HG03575 (cell line): Measurements from ENCODE around the gene AP1B1.

Source experiments
- ATAC-seq: cut with Tn5 transposase; IDR thresholded peaks from one replicate; pipeline ENCODE4 v1.9.1; 2021; ENCODE audit not compliant: unreplicated experiment, insufficient number of reproducible peaks, low FRiP score; ENCODE audit errors: extremely low read depth

AP1B1 gene

DNA sequence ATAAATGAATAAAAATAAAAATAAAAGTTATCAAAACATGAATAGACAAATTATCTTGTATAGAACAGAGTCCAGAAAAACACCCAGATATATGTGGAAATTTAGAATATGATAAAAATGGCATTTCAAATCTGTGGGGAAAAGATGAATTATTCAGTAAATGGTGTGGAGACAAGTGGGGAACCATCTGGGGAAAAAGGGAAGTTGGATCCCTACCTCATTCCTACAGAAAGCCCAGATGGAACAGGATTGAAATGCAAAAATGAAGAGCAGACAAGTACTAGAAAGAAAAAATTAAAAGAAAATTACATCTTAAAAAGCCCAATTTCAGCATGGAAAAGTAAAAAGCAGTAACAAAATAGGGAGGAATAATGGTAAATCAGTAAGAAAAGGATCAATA, 64.7 kb downstream of the AP1B1 start:
- ATAC-seq = no peak

DNA sequence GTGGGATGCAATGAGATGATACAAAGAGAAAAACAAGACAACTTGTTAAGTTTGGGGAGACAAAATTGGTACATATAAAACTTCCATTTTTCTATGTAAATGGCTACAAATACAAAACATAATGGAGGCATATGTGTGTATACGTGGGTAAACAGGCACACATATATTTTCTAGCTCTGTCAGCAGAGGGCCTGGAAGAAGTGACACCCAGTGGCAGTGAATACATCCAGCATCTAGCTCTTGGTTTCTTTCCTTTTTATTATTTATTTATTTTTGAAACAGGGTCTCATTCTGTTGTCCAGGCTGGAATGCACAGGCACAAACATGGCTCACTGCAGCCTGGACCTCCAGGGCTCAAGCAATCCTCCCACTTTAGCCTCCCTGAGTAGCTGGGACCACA, 67.8 kb downstream of the AP1B1 start:
- ATAC-seq = no peak

DNA sequence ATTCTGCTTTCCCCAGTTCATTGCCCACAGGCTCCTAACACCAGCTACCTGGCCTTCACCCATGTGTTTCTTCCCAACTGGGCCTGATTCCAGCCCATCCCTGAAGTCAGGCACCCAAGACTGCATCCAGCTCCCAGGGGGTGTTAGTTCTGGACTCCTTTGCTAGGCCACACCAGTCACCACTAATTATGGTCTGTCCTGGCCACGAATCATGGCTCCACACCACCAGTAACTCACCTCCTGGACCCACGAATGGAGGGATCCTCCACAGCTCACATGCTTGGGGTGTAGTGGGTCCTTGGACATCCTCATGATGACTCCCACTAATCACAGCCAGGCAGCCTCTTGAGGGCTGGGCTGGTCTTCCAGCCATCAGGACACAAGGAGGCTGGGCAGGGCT, 69.3 kb downstream of the AP1B1 start:
- ATAC-seq = no peak

DNA sequence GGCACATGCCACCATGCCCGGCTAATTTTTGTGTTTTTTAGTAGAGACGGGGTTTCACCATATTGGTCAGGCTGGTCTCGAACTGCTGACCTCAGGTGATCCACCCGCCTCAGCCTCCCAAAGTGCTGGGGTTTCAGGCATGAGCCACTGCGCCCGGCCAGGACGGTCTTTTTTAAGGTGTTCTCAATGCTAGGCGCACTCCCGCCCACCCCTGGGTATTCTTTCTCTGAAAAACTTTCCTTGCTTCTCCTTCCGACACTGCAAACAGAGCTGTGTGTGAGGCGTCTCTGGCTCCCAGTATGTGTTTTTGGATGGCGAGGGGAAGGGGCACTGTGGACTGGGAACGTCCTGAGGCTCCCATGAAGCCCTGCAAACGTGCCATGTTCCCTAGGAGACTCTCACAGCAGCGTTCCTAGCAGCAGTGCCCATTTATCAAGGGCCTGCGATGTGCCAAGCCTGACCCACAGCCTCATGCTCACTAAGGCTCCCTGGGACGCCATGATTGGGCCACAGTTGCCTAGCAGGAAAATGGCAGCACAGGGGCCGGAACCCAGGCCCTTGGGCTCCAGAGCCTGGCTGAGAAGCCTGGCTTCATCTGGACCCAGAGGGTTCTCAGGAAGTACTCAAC, 70.4 kb downstream of the AP1B1 start:
- no peak for ATAC-seq

GRCh38 chr22:29316141-29316828, 72.1 kb downstream of the AP1B1 start:
- no peak for ATAC-seq

GRCh38 chr22:29315286-29316140, 72.9 kb downstream of the AP1B1 start, which contains the start of gene RASL10A:
Gene RASL10A (minus strand): TSS chr22:29315697. CDS start chr22:29315246, 451 bp downstream.
- ATAC-seq = no peak

DNA sequence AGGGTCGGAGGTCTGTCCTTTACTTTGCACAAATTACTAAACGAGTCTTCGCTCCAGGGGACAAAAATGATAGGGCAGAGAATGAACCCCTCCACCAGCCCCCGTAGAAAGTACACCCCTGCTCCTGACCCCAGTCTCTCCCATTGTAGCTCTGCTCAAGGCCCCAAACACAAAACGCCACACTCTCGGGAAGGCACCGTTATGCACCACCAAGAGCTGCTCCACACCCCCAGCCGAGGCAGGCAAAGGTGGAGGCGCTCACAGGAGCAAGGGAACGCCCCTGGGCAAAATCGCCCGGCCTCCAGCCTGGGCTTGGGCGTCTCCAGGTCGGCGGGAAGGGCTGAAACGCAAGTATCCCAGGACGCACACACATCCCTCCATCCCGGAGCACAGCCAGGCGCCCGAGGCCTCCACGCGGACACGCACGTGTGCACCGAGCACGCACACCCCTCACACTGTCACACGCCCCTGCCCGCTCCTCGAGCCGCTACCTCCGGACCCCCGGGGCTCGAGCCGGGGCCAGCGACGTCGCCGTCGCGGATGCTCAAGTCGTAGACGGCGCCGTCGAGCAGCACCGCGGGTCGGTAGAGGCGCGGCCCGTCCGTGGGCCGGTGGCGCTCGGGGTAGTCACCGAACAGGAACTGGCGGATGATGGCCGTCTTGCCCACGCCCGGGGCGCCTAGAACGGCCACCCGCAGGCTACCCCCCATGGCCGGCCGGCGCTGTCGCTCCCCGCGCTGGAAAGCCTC, 73.7 kb downstream of the AP1B1 start:
- ATAC-seq = no peak

DNA sequence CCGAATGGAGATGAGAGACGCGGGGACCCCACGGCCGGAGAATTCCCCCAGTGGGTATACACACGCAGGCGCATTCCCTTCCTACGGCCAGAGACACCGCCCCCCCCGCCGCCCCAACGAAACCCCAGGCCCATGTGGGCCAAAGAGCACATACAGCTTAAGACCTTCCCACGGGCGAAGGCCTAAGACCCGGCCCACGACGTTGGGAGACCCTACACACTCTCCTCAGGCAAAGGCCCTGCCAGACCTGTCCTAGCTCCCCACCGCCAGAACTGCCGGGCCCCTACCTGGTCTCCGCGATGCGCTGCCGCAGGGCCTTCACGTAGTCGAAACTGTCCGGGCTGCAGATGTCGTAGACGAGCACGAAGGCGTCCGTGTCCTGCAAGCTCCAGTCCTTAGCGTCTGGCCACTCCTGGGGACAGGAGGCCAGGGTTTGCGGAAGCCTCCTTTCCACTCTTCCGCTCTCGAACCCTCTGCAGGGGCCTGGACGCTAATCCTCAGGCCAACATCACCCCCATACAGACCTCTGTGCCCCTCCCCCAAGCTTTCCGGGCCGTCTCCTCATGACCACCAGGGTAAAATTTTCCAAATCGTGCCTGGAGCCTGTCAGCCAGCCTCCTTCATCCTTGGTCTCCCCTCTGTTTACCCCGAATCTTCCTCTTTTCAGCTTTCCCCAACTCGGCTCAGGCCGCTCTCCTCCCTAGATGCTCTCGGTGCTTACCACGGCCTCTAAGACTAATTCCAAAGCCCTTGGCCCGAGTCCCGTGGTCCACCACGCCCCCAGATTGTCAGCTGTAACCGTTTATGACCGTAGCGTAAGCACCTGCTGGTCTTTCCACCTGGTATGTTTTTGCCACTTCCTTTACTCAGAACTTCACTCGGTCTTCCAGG, 74.5 kb downstream of the AP1B1 start:
- ATAC-seq = no peak

DNA sequence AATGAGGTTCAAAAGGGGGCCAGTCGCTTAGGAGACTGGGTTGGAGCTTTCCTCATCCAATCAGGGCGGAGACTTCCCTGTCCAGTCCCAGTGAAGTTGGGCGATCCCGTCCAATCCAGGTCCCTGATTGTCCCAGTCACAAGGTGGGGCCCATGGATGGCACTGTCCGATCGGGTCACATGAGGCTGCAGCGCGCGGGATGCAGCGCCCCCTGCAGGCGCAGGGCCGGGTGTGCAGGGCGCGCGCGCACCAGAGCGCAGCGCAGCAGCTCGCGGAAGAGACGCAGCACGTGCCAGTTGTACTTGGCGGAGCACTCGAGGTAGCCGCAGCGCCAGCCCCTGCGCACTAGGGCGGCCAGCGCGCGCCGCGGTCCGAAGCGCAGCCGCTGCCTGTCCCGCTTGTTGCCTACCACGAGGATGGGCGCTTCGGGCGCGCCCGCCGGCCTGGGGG, 75.2 kb downstream of the AP1B1 start:
- ATAC-seq = no peak

- no peak for ATAC-seq
Measured at GRCh38 chr22:29312218-29313125, 75.9 kb downstream of the AP1B1 start.

DNA sequence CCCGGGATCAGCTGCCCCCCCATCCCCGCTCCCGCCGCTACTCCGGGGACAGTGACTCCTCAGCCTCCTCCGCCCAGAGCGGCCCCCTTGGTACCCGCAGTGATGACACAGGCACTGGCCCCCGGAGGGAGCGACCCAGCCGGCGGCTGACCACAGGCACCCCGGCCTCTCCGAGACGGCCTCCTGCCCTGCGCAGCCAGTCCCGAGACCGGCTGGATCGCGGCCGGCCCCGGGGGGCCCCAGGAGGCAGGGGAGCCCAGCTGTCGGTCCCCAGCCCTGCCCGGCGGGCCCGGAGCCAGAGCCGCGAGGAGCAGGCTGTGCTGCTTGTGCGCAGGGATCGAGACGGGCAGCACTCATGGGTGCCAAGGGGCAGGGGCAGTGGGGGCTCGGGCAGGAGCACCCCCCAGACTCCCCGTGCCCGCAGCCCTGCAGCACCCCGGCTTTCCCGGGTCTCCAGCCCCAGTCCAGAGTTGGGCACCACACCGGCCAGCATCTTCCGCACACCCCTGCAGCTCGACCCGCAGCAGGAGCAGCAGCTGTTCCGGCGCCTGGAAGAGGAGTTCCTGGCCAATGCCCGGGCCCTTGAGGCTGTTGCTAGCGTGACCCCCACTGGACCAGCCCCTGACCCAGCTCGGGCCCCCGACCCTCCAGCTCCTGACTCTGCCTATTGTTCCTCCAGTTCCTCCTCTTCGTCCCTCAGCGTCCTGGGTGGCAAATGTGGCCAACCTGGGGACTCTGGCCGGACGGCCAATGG, 76.7 kb downstream of the AP1B1 start:
- no peak for ATAC-seq

DNA sequence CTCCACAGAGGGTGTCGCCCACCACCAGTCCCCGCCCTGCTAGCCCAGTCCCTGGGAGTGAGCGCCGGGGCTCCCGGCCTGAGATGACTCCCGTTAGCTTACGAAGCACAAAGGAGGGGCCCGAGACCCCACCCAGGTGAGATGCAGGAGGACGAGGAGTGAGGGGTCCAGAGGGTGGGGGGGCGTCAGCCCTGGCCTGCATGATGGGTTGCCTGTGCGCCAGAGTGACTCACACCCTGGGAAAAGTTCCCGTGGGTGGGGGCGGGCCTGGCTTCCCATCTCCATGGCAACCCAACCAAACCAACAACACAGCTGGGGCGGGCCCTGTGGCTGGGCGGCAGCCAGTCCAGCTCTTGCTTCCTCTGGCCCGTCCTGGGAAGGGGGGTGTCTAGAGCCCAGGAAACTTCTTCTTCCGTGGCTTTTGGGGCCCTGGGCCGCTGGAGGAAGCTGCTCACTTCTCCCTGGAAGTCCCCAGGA, 77.5 kb downstream of the AP1B1 start:
- ATAC-seq = no peak

- ATAC-seq = no peak
Measured at GRCh38 chr22:29310065-29310862, 78.1 kb downstream of the AP1B1 start.

GRCh38 chr22:29309332-29310064, 78.9 kb downstream of the AP1B1 start:
- no peak for ATAC-seq

DNA sequence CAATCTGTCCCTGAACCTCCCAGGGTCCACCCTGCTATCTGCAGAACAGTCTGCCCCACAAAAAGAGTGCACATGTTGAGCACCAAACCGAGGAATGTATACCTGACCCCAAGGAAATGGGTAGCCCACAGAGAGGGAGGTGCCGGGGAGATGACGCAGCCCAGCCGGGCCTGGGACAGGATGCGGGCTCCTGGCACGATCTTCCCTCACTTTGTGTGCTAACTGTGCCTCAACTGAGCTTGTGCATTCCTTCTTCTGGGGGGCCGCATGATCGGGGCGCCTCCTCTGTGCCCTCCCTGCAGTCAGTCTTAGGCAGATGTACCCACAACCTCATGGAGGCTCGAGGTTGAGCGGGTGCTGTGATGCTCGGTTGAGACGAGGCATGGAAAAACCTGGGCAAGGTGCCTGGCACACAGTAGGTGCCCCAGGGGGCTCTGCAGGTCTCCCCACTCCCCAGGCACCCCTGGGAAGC, 79.5 kb downstream of the AP1B1 start:
- ATAC-seq = no peak
